K562 (cell line): ENCODE results near the gene SRGAP2C. TPM values are rescaled to one million over a fixed set of nuclear protein-coding genes. Genes with fewer than 3 reads are reported as not detected.
A peak's percentile ranks its signal among the peaks of the same experiment; 100 is the strongest.
"Not testable (repeated sequence)": the region's sequence is repeated elsewhere in the genome, so short reads cannot be mapped to it uniquely, and the experiment has no call there.

Experiments used
- ATAC-seq: fragments of 200-7000 bp; cut with Tn5 transposase; 3 replicates; pipeline ENCODE4 v1.9.1; 2020; ENCODE audit warnings: moderate library complexity
- BruUV-seq: library from RNA; stranded (reverse); fragments of 400-500 nt; replicated peaks from 2 replicates; lab custom pipeline; 2021; lab: Mats Ljungman, UMichigan
- CTCF ChIA-PET: fragments of 300-600 bp; formaldehyde crosslinking; extraction: SDS; loops from one replicate; lab custom pipeline; 2021; ENCODE audit warnings: low intra/inter-chr PET ratio; lab: Yijun Ruan, JAX
- POLR2A ChIA-PET: fragments of 300-600, 350-650 bp; sonication (Branson Sonifier 250); formaldehyde crosslinking; extraction: SDS; loops from one replicate; lab custom pipeline; 2021; ENCODE audit warnings: antibody characterized with exemption, inconsistent platforms; lab: Yijun Ruan, JAX
- DNase-seq, 4 experiments: peaks; one replicate each; pipeline versions ENCODE4 v3.0.0 to v3.0.0-alpha.2; 2011 to 2018; ENCODE audit warnings: low spot score in 3 of 4, mixed read lengths in 3 of 4; ENCODE audit errors: extremely low read depth in 1 of 4
- FAIRE-seq: peaks from 2 replicates; lab custom pipeline; 2011; peaks lifted over from hg19 to GRCh38; lab: Jason Lieb, UNC
- H2AFZ ChIP-seq: 2 replicates; pipeline ENCODE4 v1.6.0; 2011; ENCODE audit warnings: low read depth, low read length, control low read depth, inconsistent platforms
- H3K27ac ChIP-seq: fragments of 200-600 bp; 3 replicates; pipeline ENCODE4 v1.8.0; 2011; ENCODE audit warnings: low read depth, mild to moderate bottlenecking, control low read depth, inconsistent platforms, low read length, moderate library complexity, mixed read lengths; ENCODE audit errors: extremely low read depth
- H3K27me3 ChIP-seq, 2 experiments: fragments of 300-600 bp in 1 of 2; 2 replicates in 1 of 2; 3 replicates in 1 of 2; pipeline versions ENCODE4 v1.6.0 to v1.8.0; 2011; ENCODE audit warnings: inconsistent platforms in 2 of 2, low read length in 2 of 2, mild to moderate bottlenecking in 1 of 2, mixed read lengths in 1 of 2, moderate library complexity in 1 of 2; ENCODE audit not compliant: control insufficient read depth in 2 of 2, insufficient read depth in 2 of 2
- H3K36me3 ChIP-seq: fragments of 300-600 bp; 3 replicates; pipeline ENCODE4 v1.8.0; 2011; ENCODE audit warnings: mild to moderate bottlenecking, low read length, inconsistent platforms; ENCODE audit not compliant: control insufficient read depth, insufficient read depth
- H3K4me1 ChIP-seq, 2 experiments: fragments of 200-600 bp in 1 of 2; replicated peaks in 1 of 2; 2 replicates in 1 of 2; 3 replicates in 1 of 2; pipeline versions ENCODE4 v1.5.1 to v1.8.0; 2011; ENCODE audit warnings: inconsistent platforms in 2 of 2, low read length in 2 of 2, mild to moderate bottlenecking in 1 of 2, mixed read lengths in 1 of 2, moderate library complexity in 1 of 2; ENCODE audit not compliant: control insufficient read depth in 2 of 2, insufficient read depth in 2 of 2
- H3K4me2 ChIP-seq: 2 replicates; pipeline ENCODE4 v1.6.1; 2011; ENCODE audit warnings: low read length, control low read depth, inconsistent platforms, mixed read lengths; ENCODE audit not compliant: insufficient read depth
- H3K4me3 ChIP-seq: fragments of 200-600 bp; sonication (generic), shearing (Covaris generic); 2 replicates; pipeline ENCODE4 v1.5.1; 2016; ENCODE audit warnings: control low read depth, inconsistent platforms
- H3K79me2 ChIP-seq: fragments of 200-600 bp; 3 replicates; pipeline ENCODE4 v1.8.0; 2011; ENCODE audit warnings: low read length, inconsistent platforms; ENCODE audit not compliant: control insufficient read depth, insufficient read depth
- H3K9ac ChIP-seq, 2 experiments: 2 replicates each; pipeline versions ENCODE4 v1.6.0 to v1.6.1; 2011; ENCODE audit warnings: low read depth in 2 of 2, low read length in 2 of 2, control low read depth in 1 of 2, inconsistent platforms in 1 of 2, mild to moderate bottlenecking in 1 of 2, mixed read lengths in 1 of 2; ENCODE audit not compliant: insufficient read depth in 1 of 2
- H3K9me1 ChIP-seq: one replicate; pipeline ENCODE4 v1.6.0; 2011; ENCODE audit warnings: inconsistent platforms, mild to moderate bottlenecking, low read length, moderate library complexity; ENCODE audit not compliant: control insufficient read depth, insufficient read depth
- H3K9me3 ChIP-seq: replicated peaks from 2 replicates; pipeline ENCODE4 v1.5.1; 2011; ENCODE audit warnings: low read depth, low read length, inconsistent platforms; ENCODE audit not compliant: control insufficient read depth, insufficient read depth
- H4K20me1 ChIP-seq: replicated peaks from 2 replicates; pipeline ENCODE4 v1.6.1; 2011; ENCODE audit warnings: low read length, inconsistent platforms, mixed read lengths; ENCODE audit not compliant: control insufficient read depth, insufficient read depth
- RAD21 ChIP-seq, 2 experiments: fragments of 250-450 bp in 1 of 2; fragments of 450-650 bp in 1 of 2; sonication (Bioruptor Pico) in 1 of 2; formaldehyde crosslinking in 1 of 2; IDR thresholded peaks in 1 of 2; conservative IDR thresholded peaks in 1 of 2; 2 replicates each; pipeline versions ENCODE4 v1.4.0 to v1.8.0; 2020 to 2022; ENCODE audit warnings: mild to moderate bottlenecking in 2 of 2, moderate library complexity in 1 of 2
- WGBS: fragments of 100-300 bp; shearing (Covaris generic); methylation state at CpG from one replicate; pipeline ENCODE4 v1.1.6; 2016; ENCODE audit warnings: low coverage, mixed read lengths; ENCODE audit not compliant: insufficient coverage; ENCODE audit errors: missing lambda C conversion rate; 5-methylcytosine and 5-hydroxymethylcytosine counted together
- in situ Hi-C: fragments of 300-500 bp; cut with MboI; formaldehyde crosslinking; loops from 4 replicates; pipeline ENCODE4 v1.15.0; 2018; ENCODE audit warnings: inconsistent platforms, mixed read lengths
- intact Hi-C: fragments of 100-400 bp; cut with micrococcal nuclease; formaldehyde crosslinking; loops from 2 replicates; pipeline ENCODE4 v1.14.2; 2022
- polyA plus RNA-seq, 8 experiments: library from polyadenylated mRNA; depleted of rRNA in 4 of 8; stranded (reverse) in 5 of 8; unstranded in 3 of 8; fragments of >200 nt; fragmentation: Nextera tagmentation in 2 of 8; fragmentation: Illumina TruSeq in 1 of 8; extraction: Ambion mirVana in 2 of 8; extraction: Trizol in 1 of 8; gene quantifications; 2 replicates each; pipeline versions ENCODE4 v1.2.1 to v1.2.3, GENCODE V29; 2011 to 2014; ENCODE audit warnings: inconsistent platforms in 1 of 8, missing spikeins in 1 of 8
- total RNA-seq, 7 experiments: library from RNA; depleted of rRNA in 6 of 7; stranded (reverse); fragments of >200 nt in 6 of 7; fragmentation: Illumina TruSeq in 2 of 7; extraction: Trizol in 2 of 7; gene quantifications; 2 replicates each; pipeline versions ENCODE4 v1.2.1 to v1.2.3, GENCODE V29; 2011 to 2021; ENCODE audit warnings: low replicate concordance in 1 of 7

SRGAP2C gene
- total and polyA plus RNA-seq, 9 of the 15 experiments (the other 6 are each of a cell fraction or from before 2014, with no cell fraction given), result 5.0 to 21.1 (median 7.7) TPM

- H4K20me1 ChIP-seq, DNase-seq, in situ Hi-C loops, H3K4me3 ChIP-seq, H3K36me3 ChIP-seq, BruUV-seq, H3K4me1 ChIP-seq, H3K9me3 ChIP-seq, POLR2A ChIA-PET, FAIRE-seq, H3K4me2 ChIP-seq, H3K79me2 ChIP-seq, intact Hi-C loops, H3K27me3 ChIP-seq, H3K27ac ChIP-seq, H3K9me1 ChIP-seq, H3K9ac ChIP-seq, H2AFZ ChIP-seq, CTCF ChIA-PET: not testable (repeated sequence)
- peak; percentile 91 for ATAC-seq
- TF ChIP-seq RAD21 (CRISPR knock-in tag; conservative IDR thresholded peaks at IDR 0.05 in 1 of 2, IDR thresholded peaks at IDR 0.05 in 1 of 2), result peak in 1 of 2 experiments; percentile 9; a peak in 1 of 4 replicates
- 0% methylated on average over 2 of the region's 9 CpGs for WGBS
Measured at GRCh38 chr1:121148489-121149190, 36.1 kb upstream of the SRGAP2C start.

- POLR2A ChIA-PET, result not testable (repeated sequence)
Measured at GRCh38 chr1:121151294-121151693, 33.5 kb upstream of the SRGAP2C start.

GRCh38 chr1:121152788-121153187 is 32.0 kb upstream of the SRGAP2C start:
- H3K27ac ChIP-seq, FAIRE-seq, BruUV-seq: not testable (repeated sequence)

More at GRCh38 chr1:121151294-121151693, 33.5 kb upstream of the SRGAP2C start:
- H3K27ac ChIP-seq, H3K4me1 ChIP-seq, H3K9ac ChIP-seq, in situ Hi-C loops, H3K79me2 ChIP-seq, H2AFZ ChIP-seq, H4K20me1 ChIP-seq, ATAC-seq, FAIRE-seq, BruUV-seq, CTCF ChIA-PET, H3K27me3 ChIP-seq, H3K36me3 ChIP-seq, H3K4me3 ChIP-seq, H3K9me1 ChIP-seq, intact Hi-C loops, H3K4me2 ChIP-seq, DNase-seq, H3K9me3 ChIP-seq: not testable (repeated sequence)
- WGBS, result no CpG with 5 or more reads among the region's 1 CpG

More at GRCh38 chr1:121152788-121153187, 32.0 kb upstream of the SRGAP2C start:
- in situ Hi-C loops, H3K4me3 ChIP-seq, H3K4me2 ChIP-seq, H3K27me3 ChIP-seq, H3K9me3 ChIP-seq, H3K4me1 ChIP-seq, intact Hi-C loops, H2AFZ ChIP-seq, H3K9ac ChIP-seq, H3K79me2 ChIP-seq, H3K36me3 ChIP-seq, POLR2A ChIA-PET, H4K20me1 ChIP-seq, DNase-seq, ATAC-seq, CTCF ChIA-PET, H3K9me1 ChIP-seq: not testable (repeated sequence)
